GM12891 (cell line): ENCODE data around the gene EVI5.

Experiments
- DNase-seq: peaks from one replicate; pipeline ENCODE4 v3.0.0; 2011; ENCODE audit warnings: low spot score; ENCODE audit not compliant: insufficient read length
- FAIRE-seq: peaks from 2 replicates; lab custom pipeline; 2011; peaks lifted over from hg19 to GRCh38; lab: Jason Lieb, UNC
- PAX5 ChIP-seq: IDR thresholded peaks from 2 replicates; pipeline ENCODE4 v1.6.1; 2011; ENCODE audit warnings: low read length, moderate library complexity, mild to moderate bottlenecking; ENCODE audit not compliant: insufficient read depth, severe bottlenecking
- POLR2A ChIP-seq: IDR thresholded peaks from 2 replicates; pipeline ENCODE4 v1.6.1; 2011; ENCODE audit warnings: low read depth, low read length, control low read depth
- POLR2AphosphoS5 ChIP-seq: IDR thresholded peaks from 2 replicates; pipeline ENCODE4 v1.6.1; 2011; ENCODE audit warnings: low read depth, low read length, control low read depth
- POU2F2 ChIP-seq: IDR thresholded peaks from 2 replicates; pipeline ENCODE4 v1.6.1; 2011; ENCODE audit warnings: low read depth, mild to moderate bottlenecking, control low read depth, low read length, moderate library complexity
- SPI1 ChIP-seq: IDR thresholded peaks from 2 replicates; pipeline ENCODE4 v1.6.1; 2011; ENCODE audit warnings: low read depth, low read length, control low read depth
- TAF1 ChIP-seq: IDR thresholded peaks from 2 replicates; pipeline ENCODE4 v1.6.1; 2011; ENCODE audit warnings: low read depth, low read length, control low read depth

EVI5 gene

DNA sequence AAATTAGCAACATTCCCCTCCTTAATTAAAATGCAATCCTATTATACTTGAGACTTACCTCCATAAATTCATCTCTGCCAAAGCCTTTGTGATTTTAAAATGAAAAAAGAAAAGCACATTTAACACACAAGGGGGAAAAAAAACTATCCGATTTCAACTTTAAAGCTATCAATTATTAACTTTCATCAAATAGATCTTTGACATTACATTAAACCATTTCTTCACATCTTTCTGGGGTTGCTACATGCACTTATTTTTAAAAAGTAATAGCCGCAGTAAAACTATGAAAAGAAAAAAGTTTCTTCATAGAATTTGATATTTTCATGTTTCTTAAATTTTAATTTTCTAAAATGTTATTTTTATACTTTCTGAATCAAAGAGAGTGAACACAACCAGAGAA lies 71.0 kb downstream of the EVI5 start:
- no peak for FAIRE-seq

DNA sequence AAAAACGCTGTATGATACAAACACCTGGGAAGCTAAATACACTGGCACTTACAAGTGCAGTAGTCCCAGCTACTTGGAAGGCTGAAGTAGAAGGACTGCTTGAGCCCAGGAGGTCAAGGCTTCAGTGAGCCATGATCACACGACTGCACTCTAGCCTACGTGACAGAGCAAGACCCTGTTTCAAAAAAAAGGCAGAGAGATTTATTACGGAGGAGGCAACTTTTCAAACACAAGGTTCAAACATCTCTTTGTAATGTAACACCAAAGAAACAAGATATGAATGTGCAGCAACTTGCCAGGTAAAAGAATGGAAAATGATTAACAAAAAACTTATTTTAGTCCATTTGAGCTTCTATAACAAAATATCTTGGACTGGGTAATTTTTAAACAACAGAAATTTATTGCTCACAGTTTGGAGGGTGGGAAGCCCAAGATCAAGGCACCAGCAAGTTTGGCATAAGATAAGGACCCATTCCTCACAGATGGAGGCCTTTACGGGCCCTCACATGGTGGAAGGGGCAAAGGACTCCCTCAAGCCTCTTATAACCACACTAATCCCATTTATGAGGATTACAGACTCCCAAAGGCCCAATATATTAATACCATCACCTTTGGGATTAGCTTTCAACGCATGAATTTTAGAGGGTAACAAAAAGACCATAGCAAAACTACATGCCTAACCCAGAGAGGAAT lies 73.3 kb downstream of the EVI5 start:
- DNase-seq (no peak), FAIRE-seq (no peak)
- TF ChIP-seq POLR2AphosphoS5 (no peak), POU2F2 (no peak), PAX5 (no peak), POLR2A (no peak), SPI1 (no peak), TAF1 (no peak)

More for the DNA sequence above, 71.0 kb downstream of the EVI5 start:
- DNase-seq: no peak
- TF ChIP-seq POLR2AphosphoS5: no peak
- TF ChIP-seq TAF1: no peak
- TF ChIP-seq PAX5: no peak
- TF ChIP-seq POU2F2: no peak
- no peak for TF ChIP-seq POLR2A
- no peak for TF ChIP-seq SPI1

DNA sequence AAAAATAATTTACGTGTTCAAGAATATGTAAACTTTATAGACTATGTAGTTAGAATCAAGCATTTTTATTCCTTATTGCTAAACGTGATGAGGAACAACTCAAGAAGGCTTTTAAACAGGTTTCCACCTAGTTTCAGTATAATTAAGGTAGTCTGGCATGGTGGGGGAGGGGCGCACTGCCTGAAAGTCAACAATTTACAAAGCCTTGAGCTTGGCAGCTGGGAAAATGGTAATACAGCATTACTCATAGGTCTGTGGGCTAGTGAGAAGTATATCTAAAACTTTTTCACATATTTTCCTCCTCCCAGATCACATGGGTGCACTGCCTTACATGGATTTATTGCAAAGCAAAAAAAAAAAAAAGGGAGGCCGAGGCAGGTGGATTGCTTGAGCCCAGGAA lies 75.2 kb downstream of the EVI5 start:
- FAIRE-seq (peak; percentile 16), DNase-seq (no peak)
- TF ChIP-seq POU2F2 (no peak), SPI1 (no peak), POLR2A (no peak), TAF1 (no peak), PAX5 (no peak), POLR2AphosphoS5 (no peak)

DNA sequence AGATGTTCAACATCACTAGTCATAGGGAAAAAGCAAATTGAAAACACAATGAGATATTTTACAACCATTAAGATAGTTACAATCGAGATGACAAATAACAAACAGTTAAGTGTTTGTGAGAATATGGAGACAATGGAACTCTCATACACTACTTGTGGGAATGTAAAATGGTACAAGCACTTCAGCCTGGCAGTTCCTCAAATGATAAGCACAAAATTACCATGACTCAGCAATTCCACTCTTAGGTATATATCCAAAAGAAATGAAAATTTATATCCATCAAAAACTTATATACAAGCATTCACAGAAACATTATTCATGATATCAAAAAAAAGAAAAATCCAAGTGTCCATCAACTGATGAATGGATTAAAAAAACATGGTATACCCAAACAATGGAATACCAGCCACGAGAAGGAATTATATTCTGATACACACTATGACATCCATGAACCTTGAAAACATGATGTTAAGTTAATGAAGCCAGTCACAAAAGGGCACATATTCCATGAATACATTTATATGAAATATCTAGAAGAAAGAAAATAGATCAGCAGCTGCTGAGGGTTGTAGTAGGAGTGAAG lies 76.4 kb downstream of the EVI5 start:
- DNase-seq (no peak), FAIRE-seq (no peak)
- no peak for TF ChIP-seq TAF1
- TF ChIP-seq POLR2A: no peak
- TF ChIP-seq POLR2AphosphoS5: no peak
- TF ChIP-seq PAX5: no peak
- no peak for TF ChIP-seq POU2F2
- TF ChIP-seq SPI1: no peak

DNA sequence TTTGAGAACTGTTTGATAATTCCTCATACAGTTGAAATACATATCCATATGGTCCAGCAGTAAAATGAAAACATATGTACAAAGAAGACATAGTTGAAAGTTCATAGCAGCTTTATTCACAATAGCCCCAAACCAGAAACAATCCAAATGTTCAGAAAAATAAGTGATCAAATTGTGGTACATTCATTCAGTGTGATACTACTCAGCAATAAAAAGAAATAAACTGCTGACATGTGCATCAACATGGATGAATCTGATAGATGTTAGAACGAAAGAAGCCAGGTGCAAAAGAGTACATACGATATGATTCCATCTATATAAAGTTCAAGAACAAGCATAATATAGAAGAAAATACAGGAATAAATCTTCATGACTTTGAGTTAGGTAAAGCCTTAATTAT lies 77.2 kb downstream of the EVI5 start:
- FAIRE-seq: no peak
- TF ChIP-seq SPI1 (no peak), POLR2A (no peak), POU2F2 (no peak), TAF1 (no peak), PAX5 (no peak), POLR2AphosphoS5 (no peak)
- no peak for DNase-seq

DNA sequence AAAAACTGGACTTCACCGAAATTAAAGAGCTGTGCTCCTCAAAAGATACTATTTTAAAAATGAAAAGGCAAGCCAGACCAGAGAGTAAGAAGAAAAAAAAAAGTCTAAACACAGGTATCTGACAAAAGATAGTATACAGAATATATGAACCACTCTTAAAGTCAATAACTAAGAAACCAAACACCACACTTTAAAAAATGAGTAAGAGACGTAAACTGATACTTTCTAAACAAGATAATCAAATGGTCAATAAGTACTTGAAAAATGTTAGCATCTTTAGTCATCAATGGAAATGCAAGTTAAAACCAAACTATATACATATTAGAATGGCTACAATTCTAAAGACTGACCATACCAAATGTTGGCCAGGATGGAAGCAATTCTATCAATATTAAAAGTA lies 77.6 kb downstream of the EVI5 start:
- TF ChIP-seq POLR2AphosphoS5: no peak
- no peak for TF ChIP-seq POU2F2
- TF ChIP-seq TAF1: no peak
- no peak for TF ChIP-seq PAX5
- no peak for TF ChIP-seq SPI1
- no peak for TF ChIP-seq POLR2A
- no peak for DNase-seq
- no peak for FAIRE-seq

DNA sequence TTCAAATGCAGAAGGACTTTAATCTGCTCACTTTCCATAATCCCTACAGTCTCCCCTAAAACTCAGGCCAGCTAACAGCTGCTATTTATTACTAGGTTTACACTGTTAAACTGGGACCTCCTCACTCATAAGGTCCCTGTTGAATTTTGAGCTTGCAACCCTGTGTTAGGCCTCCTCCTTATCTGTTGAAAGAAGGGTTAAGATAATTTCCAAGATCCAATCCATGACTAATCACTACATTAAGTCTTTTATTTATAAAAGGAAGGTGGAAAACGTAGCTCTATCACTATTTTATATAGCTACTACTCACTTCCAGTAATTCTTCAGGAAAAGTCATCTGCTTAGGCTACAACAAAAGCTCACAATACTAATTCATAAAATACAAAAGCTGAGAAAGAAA lies 79.5 kb downstream of the EVI5 start:
- DNase-seq (no peak), FAIRE-seq (no peak)

DNA sequence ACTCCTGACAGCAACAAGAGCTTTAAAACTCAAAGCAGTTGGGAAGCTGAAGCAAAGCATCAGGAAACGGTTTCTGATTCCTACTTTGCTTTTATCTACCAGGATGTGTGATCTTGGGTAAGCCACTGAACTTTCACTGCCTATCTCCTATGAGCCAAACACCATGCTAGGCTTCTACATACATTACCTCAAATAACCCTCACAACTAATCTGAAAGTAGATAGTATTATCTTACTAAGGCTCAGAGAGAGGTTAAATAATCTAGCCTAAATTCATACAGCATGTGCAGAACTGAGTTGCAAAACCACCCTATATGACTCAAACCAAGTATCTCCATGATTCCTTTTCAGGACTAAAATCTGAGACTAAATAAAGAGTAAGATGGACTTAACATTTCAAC lies 83.8 kb downstream of the EVI5 start:
- no peak for DNase-seq
- TF ChIP-seq POU2F2: no peak
- no peak for TF ChIP-seq TAF1
- no peak for TF ChIP-seq POLR2A
- no peak for TF ChIP-seq POLR2AphosphoS5
- no peak for TF ChIP-seq SPI1
- no peak for TF ChIP-seq PAX5
- no peak for FAIRE-seq

More for the DNA sequence above, 79.5 kb downstream of the EVI5 start:
- TF ChIP-seq TAF1 (no peak), POLR2AphosphoS5 (no peak), PAX5 (no peak), POLR2A (no peak), SPI1 (no peak), POU2F2 (no peak)

DNA sequence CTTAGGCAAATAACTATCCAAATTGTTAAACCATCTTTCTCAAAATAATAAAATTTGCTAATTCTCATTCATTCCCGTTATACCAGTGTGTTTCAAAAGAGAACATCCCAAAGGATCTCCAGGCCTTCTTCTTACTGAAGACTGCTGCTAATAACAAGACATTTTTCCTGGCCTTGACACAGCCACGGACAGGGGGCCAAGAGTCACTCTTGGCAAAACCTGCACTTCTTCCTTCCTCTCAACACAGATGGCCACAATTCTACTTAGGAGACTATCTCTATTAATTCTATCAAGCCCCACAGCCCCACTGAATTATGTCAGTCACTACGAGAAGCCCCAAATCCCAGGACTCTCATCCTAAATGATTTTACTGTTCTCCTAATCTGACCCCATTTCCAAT lies 86.0 kb downstream of the EVI5 start:
- FAIRE-seq (no peak), DNase-seq (no peak)
- TF ChIP-seq POLR2A (no peak), PAX5 (no peak), POLR2AphosphoS5 (no peak), TAF1 (no peak), SPI1 (no peak), POU2F2 (no peak)
